Fibroblast of mammary gland (primary cell): ENCODE data around the gene AMH.

Source experiments
- DNase-seq: peaks from one replicate; pipeline ENCODE4 v3.0.0-alpha.2; 2010; ENCODE audit warnings: low read depth
- H3K4me3 ChIP-seq: 2 replicates; pipeline ENCODE4 v1.5.1; 2011; ENCODE audit warnings: low read depth, mild to moderate bottlenecking, low read length, moderate library complexity; ENCODE audit not compliant: control insufficient read depth
- TF ChIP-seq, protein P1 (sequence below): conservative IDR thresholded peaks from 2 replicates; pipeline ENCODE4 v1.5.1; 2011; ENCODE audit warnings: low read depth, low read length, inconsistent platforms; ENCODE audit not compliant: control insufficient read depth, insufficient read depth

The AMH gene

DNA sequence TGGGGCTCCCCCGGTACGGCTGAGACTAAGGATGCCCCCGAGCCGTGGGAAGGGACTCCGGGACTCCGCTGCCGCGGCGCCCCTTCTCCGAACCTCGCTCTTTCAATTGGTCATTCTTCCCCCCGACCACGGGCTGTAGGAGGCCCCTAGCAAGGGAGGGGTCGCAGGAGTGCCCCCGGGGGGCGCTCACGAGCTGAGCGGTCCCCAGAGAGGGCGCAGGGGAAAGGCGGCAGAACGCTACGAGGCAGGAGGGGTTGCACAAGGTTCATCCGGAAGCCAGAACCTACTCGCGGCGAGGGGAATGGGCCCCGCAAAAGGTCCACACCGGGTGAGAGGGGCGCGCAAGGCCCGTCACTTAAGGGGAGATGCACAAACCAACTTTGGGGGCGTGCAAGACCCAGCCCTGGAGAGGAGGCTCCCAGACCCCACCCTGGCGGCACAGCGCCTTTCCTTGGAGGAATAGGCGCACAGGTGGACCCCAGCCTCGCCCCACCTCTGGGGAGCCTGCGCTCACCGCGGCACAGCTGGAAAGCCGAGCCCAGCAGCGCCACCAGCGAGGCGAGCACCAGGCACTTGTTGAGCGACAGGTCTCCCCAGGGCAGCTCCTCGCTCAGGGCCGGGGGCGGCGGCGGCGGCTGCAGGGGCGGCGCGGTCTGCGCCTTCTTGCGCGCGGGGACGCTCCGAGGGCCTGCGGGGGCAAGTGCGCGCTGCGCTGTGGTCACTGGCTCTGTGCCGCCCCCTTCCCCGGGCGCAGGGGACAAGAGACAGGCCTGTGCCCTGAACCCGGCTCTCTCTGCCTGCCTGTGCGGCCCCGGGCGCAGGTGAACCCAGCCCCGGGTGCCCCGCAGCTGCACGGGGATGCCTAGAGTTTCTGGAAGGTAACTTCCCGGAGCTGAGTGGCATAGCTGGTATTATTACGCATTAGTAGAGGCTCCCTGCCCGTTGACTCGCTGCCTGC, 4.3 kb downstream of the AMH start:
- no peak for DNase-seq
- TF ChIP-seq, protein P1, sequence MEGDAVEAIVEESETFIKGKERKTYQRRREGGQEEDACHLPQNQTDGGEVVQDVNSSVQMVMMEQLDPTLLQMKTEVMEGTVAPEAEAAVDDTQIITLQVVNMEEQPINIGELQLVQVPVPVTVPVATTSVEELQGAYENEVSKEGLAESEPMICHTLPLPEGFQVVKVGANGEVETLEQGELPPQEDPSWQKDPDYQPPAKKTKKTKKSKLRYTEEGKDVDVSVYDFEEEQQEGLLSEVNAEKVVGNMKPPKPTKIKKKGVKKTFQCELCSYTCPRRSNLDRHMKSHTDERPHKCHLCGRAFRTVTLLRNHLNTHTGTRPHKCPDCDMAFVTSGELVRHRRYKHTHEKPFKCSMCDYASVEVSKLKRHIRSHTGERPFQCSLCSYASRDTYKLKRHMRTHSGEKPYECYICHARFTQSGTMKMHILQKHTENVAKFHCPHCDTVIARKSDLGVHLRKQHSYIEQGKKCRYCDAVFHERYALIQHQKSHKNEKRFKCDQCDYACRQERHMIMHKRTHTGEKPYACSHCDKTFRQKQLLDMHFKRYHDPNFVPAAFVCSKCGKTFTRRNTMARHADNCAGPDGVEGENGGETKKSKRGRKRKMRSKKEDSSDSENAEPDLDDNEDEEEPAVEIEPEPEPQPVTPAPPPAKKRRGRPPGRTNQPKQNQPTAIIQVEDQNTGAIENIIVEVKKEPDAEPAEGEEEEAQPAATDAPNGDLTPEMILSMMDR = no peak
- no peak overlapping the region for H3K4me3 ChIP-seq

GRCh38 chr19:2254064-2254872, 5.1 kb downstream of the AMH start:
- no peak for DNase-seq
- H3K4me3 ChIP-seq = no peak overlapping the region
- TF ChIP-seq, protein P1 = peak; percentile 21

- TF ChIP-seq, protein P1 = no peak
- no peak overlapping the region for H3K4me3 ChIP-seq
- DNase-seq = no peak
Measured at GRCh38 chr19:2255112-2255845, 6.2 kb downstream of the AMH start.

GRCh38 chr19:2255982-2256685, 7.0 kb downstream of the AMH start, which contains the start of gene JSRP1:
TSS of gene JSRP1 (minus strand) at chr19:2256417. CDS start at chr19:2255314, 1,103 bp downstream.
- no peak within 1 kb of the TSS for H3K4me3 ChIP-seq
- no peak for DNase-seq
- TF ChIP-seq, protein P1 = no peak

GRCh38 chr19:2259336-2259735, 10.2 kb downstream of the AMH start:
- DNase-seq = peak; percentile 48
- TF ChIP-seq, protein P1 = no peak
- no peak overlapping the region for H3K4me3 ChIP-seq
